ENCODE results near the gene GALNT2. TPM values are rescaled to one million over a fixed set of nuclear protein-coding genes. Genes with fewer than 3 reads are reported as not detected.

GALNT2 gene
- total RNA-seq, 1 donor from 2014 or later = 66.3 TPM

- TF ChIP-seq CTCF (conservative IDR thresholded peaks at IDR 0.05) = no peak
- H3K4me3 Mint-ChIP-seq = no peak overlapping the region
- H3K36me3 Mint-ChIP-seq = peaks cover 18% of the 10 kb centered on the region
- peaks cover 32% of the 10 kb centered on the region for H3K4me1 Mint-ChIP-seq (ENCODE audit: unreplicated experiment)
- H3K9me3 Mint-ChIP-seq = no peaks in the 10 kb centered on the region
- no peak for DNase-seq (ENCODE audit: extremely low spot score, unreplicated experiment)
- H3K27ac Mint-ChIP-seq = no peak overlapping the region
- H3K27me3 Mint-ChIP-seq = no peaks in the 10 kb centered on the region
Observed at GRCh38 chr1:230091473-230092231, 24.6 kb downstream of the GALNT2 start.

- peaks cover 17% of the 10 kb centered on the region for H3K4me1 Mint-ChIP-seq (ENCODE audit: unreplicated experiment)
- H3K27me3 Mint-ChIP-seq = no peaks in the 10 kb centered on the region
- H3K27ac Mint-ChIP-seq = no peak overlapping the region
- no peak for DNase-seq (ENCODE audit: extremely low spot score, unreplicated experiment)
- H3K9me3 Mint-ChIP-seq = no peaks in the 10 kb centered on the region
- peaks cover 28% of the 10 kb centered on the region for H3K36me3 Mint-ChIP-seq
- H3K4me3 Mint-ChIP-seq = no peak overlapping the region
- TF ChIP-seq CTCF (conservative IDR thresholded peaks at IDR 0.05) = no peak
Observed at GRCh38 chr1:230094746-230095145, 27.7 kb downstream of the GALNT2 start.

- TF ChIP-seq CTCF (conservative IDR thresholded peaks at IDR 0.05) = no peak
- Mint-ChIP-seq H3K27ac (no peak overlapping the region), H3K4me1 (ENCODE audit: unreplicated experiment) (peaks cover 11% of the 10 kb centered on the region), H3K36me3 (peaks cover 19% of the 10 kb centered on the region), H3K27me3 (no peaks in the 10 kb centered on the region), H3K4me3 (no peak overlapping the region), H3K9me3 (no peaks in the 10 kb centered on the region)
- no peak for DNase-seq (ENCODE audit: extremely low spot score, unreplicated experiment)
Observed at GRCh38 chr1:230095938-230096337, 28.9 kb downstream of the GALNT2 start.

GRCh38 chr1:230097370-230097769, 30.3 kb downstream of the GALNT2 start:
- DNase-seq (ENCODE audit: extremely low spot score, unreplicated experiment) = no peak
- Mint-ChIP-seq H3K4me1 (ENCODE audit: unreplicated experiment) (peaks cover 26% of the 10 kb centered on the region), H3K27ac (no peak overlapping the region), H3K36me3 (peaks cover 16% of the 10 kb centered on the region), H3K4me3 (no peak overlapping the region), H3K27me3 (no peaks in the 10 kb centered on the region), H3K9me3 (no peaks in the 10 kb centered on the region)
- no peak for TF ChIP-seq CTCF (conservative IDR thresholded peaks at IDR 0.05)

GRCh38 chr1:230098723-230099122, 31.7 kb downstream of the GALNT2 start:
- no peak overlapping the region for H3K4me3 Mint-ChIP-seq
- TF ChIP-seq CTCF (conservative IDR thresholded peaks at IDR 0.05) = no peak
- H3K27ac Mint-ChIP-seq = no peak overlapping the region
- DNase-seq (ENCODE audit: extremely low spot score, unreplicated experiment) = no peak
- H3K27me3 Mint-ChIP-seq = no peaks in the 10 kb centered on the region
- peaks cover 30% of the 10 kb centered on the region for H3K4me1 Mint-ChIP-seq (ENCODE audit: unreplicated experiment)
- H3K9me3 Mint-ChIP-seq = no peaks in the 10 kb centered on the region
- peaks cover 19% of the 10 kb centered on the region for H3K36me3 Mint-ChIP-seq

Measured in type B pancreatic cell (in vitro differentiated cells).